Left ventricle myocardium inferior (tissue), 1 donor: ENCODE measurements around the gene CRYBG1. TPM values are rescaled to one million over a fixed set of nuclear protein-coding genes. Genes with fewer than 3 reads are reported as not detected.
"Not testable (repeated sequence)": the region's sequence is repeated elsewhere in the genome, so short reads cannot be mapped to it uniquely, and the experiment has no call there.

Experiments
- DNase-seq: peaks from one replicate; pipeline ENCODE4 v3.0.0-alpha.2; 2020
- H3K27ac ChIP-seq: fragments of 200-600 bp; replicated peaks from 2 replicates; pipeline ENCODE4 v1.8.0; 2021
- H3K27me3 ChIP-seq: fragments of 200-600 bp; 2 replicates; pipeline ENCODE4 v1.8.0; 2021; ENCODE audit warnings: low read depth
- H3K36me3 ChIP-seq: fragments of 200-600 bp; 2 replicates; pipeline ENCODE4 v1.8.0; 2021
- H3K4me1 ChIP-seq: fragments of 200-600 bp; 2 replicates; pipeline ENCODE4 v1.8.0; 2021
- H3K4me3 ChIP-seq: fragments of 200-600 bp; 2 replicates; pipeline ENCODE4 v1.8.0; 2021; ENCODE audit warnings: mild to moderate bottlenecking, moderate library complexity
- H3K9me3 ChIP-seq: fragments of 200-600 bp; replicated peaks from 2 replicates; pipeline ENCODE4 v1.8.0; 2021
- CTCF ChIP-seq: fragments of 200-600 bp; IDR thresholded peaks from 2 replicates; pipeline ENCODE4 v1.8.0; 2021; ENCODE audit warnings: antibody characterized with exemption, mild to moderate bottlenecking, borderline replicate concordance
- intact Hi-C: fragments of 100-400 bp; cut with micrococcal nuclease; formaldehyde crosslinking; loops from one replicate; pipeline ENCODE4 v1.11.0; 2022
- total RNA-seq: library from RNA; stranded (reverse); fragmentation: NEBNext Ultra II Directional; extraction: Animal tissue kit (Norgen Biotek cat#: 25700); gene quantifications from one replicate; pipeline ENCODE4 v1.2.1, GENCODE V29; 2021
- donor health status: DM: no; HTN: yes; CAD: no; lungs with severe emphysema.

The CRYBG1 gene
- total RNA-seq, 1 donor from 2014 or later: 1.3 TPM

DNA sequence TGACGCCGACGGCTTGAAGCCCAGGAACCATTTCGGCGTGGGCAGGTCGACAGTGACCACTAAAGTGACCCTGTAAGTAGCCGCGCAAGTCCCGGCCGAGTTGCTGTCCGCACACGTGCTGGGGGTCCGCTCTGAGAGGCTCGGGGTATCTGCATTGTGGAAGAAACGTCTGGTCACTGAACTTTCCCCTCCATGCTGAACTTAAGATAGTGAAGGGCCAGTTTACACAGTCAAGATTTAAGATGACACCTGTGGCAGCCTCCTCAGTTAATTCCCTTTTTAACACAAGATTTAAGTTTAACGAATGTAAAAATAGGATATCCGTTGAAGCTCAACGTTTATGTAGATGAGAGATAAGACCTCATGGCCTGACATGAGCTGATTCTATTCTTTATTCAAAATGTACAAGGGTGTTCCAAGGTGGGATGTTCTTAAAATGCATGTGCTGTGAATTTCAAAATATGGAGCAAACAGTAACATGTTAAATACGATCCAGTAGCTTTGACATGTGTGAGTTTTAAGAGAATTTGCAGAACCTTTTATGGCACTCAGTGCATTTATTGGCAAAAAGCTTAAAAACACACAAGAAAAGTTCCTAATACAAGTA lies 152.6 kb downstream of the CRYBG1 start:
- H3K36me3 ChIP-seq: no peaks in the 10 kb centered on the region
- no peak for TF ChIP-seq CTCF
- no peak for DNase-seq
- H3K27me3 ChIP-seq: peaks cover 52% of the 10 kb centered on the region
- peak overlapping the region; percentile 73 for H3K4me3 ChIP-seq
- intact Hi-C loops: no loop called here
- H3K9me3 ChIP-seq: no peaks in the 10 kb centered on the region
- peaks cover 43% of the 10 kb centered on the region for H3K4me1 ChIP-seq
- peak overlapping the region; percentile 71 for H3K27ac ChIP-seq

- H3K4me3 ChIP-seq: peak overlapping the region; percentile 73
- DNase-seq: no peak
- no peak for TF ChIP-seq CTCF
- peaks cover 43% of the 10 kb centered on the region for H3K27me3 ChIP-seq
- no peaks in the 10 kb centered on the region for H3K9me3 ChIP-seq
- H3K27ac ChIP-seq: peak overlapping the region; percentile 71
- H3K36me3 ChIP-seq: no peaks in the 10 kb centered on the region
- peaks cover 43% of the 10 kb centered on the region for H3K4me1 ChIP-seq
- intact Hi-C loops: no loop called here
Measured at GRCh38 chr6:106513808-106514582, 153.5 kb downstream of the CRYBG1 start.

DNA sequence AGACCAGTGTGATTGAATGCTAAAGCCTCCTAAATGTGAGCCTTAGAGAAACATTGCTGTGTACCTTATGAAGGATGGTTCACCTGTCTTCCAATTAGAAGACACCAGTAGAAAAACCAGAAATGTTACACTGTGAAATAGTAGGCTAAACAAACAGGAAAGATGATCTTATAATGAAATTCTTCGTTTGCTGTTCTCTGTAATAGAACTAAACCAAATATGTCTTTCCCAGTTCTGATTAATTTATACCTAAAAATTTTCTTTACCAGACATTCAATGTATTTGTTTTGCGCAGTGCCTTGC lies 154.0 kb downstream of the CRYBG1 start:
- no peak overlapping the region for H3K27ac ChIP-seq
- peaks cover 42% of the 10 kb centered on the region for H3K4me1 ChIP-seq
- no peak for DNase-seq
- no peak for TF ChIP-seq CTCF
- H3K27me3 ChIP-seq: peaks cover 37% of the 10 kb centered on the region
- intact Hi-C loops: no loop called here
- H3K4me3 ChIP-seq: no peak overlapping the region
- H3K9me3 ChIP-seq: no peaks in the 10 kb centered on the region
- H3K36me3 ChIP-seq: no peaks in the 10 kb centered on the region

GRCh38 chr6:106515582-106515981 lies 155.1 kb downstream of the CRYBG1 start:
- intact Hi-C loops, H3K36me3 ChIP-seq, H3K9me3 ChIP-seq, H3K27ac ChIP-seq, DNase-seq, H3K4me3 ChIP-seq: not testable (repeated sequence)
- H3K27me3 ChIP-seq: peaks cover 27% of the 10 kb centered on the region
- peaks cover 31% of the 10 kb centered on the region for H3K4me1 ChIP-seq

DNA sequence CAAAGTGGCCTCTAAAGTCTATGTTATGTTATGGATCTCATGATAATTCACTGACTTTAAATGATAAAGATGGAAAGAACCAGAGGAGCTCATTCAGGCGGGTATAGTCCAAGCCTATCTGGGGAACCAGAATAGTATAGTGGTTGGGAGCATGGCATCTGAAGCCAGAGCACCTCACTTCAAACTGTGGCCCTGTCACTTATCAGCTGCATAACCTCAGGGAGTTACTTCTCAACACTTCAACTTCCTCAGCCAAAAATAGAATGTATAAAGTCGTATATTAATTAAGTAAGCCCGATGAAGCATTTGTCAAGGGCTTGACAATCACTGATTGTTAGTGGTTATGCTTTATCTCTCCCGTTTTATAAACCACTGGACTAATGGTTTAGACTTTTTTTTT lies 156.1 kb downstream of the CRYBG1 start:
- Histone ChIP-seq H3K9me3 (no peaks in the 10 kb centered on the region), H3K27ac (no peak overlapping the region), H3K4me1 (peaks cover 21% of the 10 kb centered on the region), H3K4me3 (no peak overlapping the region), H3K36me3 (no peaks in the 10 kb centered on the region), H3K27me3 (peaks cover 16% of the 10 kb centered on the region)
- DNase-seq: no peak
- intact Hi-C loops: no loop called here
- no peak for TF ChIP-seq CTCF

DNA sequence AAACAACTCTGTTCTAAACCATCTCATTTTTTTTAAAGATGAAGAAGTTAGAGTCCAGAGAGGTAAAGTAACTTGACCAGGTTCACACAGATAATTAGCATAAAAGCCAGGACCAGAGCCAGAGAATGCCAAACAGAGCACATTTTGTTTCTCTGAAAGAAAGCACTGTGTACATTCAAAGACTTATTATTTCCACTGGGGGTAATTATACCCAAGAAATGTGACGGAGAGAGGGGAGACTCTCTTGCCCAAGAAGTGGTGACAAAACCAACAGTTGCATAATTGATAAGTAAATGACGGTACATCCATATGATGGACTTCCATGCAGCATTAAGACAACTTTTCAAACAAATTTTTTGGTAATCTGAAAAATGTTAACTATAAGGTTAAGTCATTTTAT lies 157.2 kb downstream of the CRYBG1 start:
- no peak overlapping the region for H3K4me3 ChIP-seq
- intact Hi-C loops: no loop called here
- H3K27ac ChIP-seq: no peak overlapping the region
- DNase-seq: no peak
- TF ChIP-seq CTCF: no peak
- H3K36me3 ChIP-seq: no peaks in the 10 kb centered on the region
- H3K27me3 ChIP-seq: peaks cover 6% of the 10 kb centered on the region
- peaks cover 10% of the 10 kb centered on the region for H3K4me1 ChIP-seq
- no peaks in the 10 kb centered on the region for H3K9me3 ChIP-seq
